GM18502 (cell line): ENCODE measurements around the gene ARHGAP36.

Experiments used
- ATAC-seq: cut with Tn5 transposase; IDR thresholded peaks from one replicate; pipeline ENCODE4 v1.9.1; 2021; ENCODE audit warnings: mild to moderate bottlenecking; ENCODE audit not compliant: unreplicated experiment, poor library complexity

ARHGAP36 gene, protein sequence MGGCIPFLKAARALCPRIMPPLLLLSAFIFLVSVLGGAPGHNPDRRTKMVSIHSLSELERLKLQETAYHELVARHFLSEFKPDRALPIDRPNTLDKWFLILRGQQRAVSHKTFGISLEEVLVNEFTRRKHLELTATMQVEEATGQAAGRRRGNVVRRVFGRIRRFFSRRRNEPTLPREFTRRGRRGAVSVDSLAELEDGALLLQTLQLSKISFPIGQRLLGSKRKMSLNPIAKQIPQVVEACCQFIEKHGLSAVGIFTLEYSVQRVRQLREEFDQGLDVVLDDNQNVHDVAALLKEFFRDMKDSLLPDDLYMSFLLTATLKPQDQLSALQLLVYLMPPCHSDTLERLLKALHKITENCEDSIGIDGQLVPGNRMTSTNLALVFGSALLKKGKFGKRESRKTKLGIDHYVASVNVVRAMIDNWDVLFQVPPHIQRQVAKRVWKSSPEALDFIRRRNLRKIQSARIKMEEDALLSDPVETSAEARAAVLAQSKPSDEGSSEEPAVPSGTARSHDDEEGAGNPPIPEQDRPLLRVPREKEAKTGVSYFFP

DNA sequence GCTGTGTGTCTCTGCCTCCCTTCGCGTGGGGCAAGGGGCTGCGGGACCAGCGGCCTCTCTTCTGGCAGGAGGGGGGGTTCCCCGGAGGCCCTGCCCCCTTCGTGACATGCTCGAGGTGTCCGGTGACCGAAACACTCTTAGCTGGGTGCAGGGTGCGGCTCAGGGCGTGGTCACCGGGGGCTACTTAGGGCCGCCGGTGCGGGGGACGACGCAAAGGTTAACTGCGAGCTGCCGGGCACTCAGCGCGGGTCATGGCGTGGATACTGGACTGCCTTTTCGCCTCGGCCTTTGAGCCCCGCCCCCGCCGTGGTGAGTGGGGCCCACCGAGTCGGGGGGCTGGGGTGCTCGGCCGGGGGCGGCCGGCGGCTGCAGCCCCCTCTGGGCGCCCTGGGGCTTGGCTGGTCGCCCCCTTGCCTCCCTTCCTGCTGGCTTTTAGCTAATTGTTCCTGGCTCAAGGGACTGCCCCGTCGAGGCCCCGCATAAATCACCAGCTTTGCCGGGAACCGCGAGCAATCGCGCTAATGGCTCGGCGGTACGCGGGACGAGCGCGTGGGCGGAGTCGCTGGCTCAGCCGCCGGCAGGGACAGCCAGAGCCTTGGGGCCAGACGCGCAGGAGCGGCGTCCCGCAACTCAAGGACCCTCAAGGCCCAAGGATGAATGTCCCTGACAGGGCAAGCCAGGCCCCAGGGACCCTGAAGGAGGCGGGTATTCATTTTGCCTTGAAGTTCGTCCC, at the start of gene ARHGAP36:
Gene ARHGAP36 (plus strand): TSS at position 211 of the 733 bp plus-strand sequence. CDS start 23,320 bp downstream, outside the sequence.
- ATAC-seq, result no peak

DNA sequence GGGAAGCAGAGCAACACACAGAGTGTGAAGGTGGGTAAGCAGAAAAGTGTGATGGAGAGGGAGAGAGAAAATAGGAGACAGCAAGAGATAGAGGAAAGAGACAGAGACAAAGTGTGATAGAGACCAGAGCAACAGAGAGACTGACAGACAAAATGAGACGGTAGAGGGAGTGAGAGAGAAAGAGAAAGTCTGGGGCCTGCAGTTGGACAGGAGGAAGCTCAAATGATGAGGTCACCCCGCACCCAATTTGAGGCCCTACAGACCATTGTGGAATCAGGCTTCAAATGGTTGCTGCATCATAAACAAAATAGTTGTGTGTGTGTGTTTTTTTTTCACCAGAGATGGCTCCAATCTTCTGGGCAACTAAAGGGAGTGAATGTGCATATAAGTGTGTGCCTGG, 48.0 kb upstream of the ARHGAP36 start:
- no peak for ATAC-seq

DNA sequence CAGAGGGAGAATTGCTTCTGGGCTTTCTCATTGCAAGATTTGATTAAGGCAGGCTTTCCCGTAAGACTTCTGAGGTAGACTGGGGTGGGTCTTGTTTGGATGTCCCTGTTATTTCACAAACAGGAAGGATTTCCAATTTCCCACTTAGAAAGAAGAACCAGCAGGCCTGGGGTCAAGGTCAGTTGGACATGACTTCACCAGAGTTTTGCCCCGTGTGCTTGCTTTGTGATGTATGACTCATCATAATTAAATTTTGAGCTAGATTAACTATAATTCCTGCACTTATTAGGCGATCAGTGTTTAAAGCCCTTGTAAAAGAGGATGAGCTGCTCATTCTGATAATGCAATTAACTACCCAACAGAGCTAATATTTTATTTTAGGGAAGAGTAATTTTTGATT, 32.8 kb upstream of the ARHGAP36 start:
- no peak for ATAC-seq

DNA sequence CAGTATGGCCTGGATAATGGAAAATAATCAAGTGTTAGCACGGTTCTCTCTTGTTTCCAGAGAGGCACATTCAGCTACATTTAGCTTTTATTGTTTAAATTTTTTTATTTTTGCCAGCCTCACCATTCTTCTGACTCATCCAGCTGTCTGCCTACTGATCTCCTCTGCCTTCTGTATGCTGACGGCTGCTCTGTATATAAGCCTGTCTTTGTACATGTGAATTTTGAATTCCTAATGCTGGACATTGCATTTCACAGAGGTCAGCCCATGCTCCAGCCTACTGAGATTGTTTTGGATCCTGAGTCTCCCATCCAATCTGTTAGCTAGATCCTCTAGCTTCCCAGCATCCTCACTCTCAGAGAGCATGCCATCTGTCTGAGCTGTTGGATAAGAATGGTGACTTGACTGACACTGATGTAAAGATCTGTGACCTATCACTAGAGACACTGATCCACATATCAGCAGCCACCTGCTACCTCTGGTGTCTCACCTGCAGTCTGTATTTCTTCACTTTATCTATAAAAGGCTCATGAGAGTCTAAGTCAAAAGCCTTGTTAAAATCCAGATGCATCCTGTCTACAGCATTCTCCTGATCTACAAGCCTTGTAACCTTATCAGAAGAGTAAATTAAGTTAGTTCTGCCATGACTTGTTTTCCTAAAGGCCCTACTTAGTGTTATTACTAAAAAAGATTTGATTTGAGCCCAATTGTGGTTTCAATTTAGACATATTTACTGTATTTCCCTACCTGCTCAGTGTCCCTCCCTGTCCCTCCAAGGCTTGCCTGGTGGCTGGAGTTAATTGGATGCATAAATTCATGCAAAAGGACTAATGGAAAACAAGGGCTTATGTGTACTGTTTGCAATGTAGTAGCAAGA, 25.6 kb upstream of the ARHGAP36 start:
- no peak for ATAC-seq

DNA sequence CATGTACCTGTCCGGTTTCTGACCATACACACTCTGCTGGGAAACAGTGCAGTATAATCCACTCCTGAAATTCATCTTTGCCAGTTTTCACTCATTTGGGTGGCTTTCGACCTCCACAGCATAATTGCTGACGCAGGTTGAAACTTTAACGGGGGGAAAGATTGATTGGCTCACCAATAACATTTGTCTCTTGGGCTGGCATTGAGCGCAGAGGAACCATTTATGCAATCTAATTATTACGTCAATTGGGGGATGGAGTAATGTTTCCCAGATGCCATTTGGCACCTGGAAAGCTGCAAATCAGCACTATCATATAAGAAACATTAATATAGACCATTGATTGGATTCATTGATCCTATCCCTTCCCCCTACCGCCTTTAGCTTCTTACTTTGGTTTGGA, 24.1 kb upstream of the ARHGAP36 start:
- no peak for ATAC-seq

DNA sequence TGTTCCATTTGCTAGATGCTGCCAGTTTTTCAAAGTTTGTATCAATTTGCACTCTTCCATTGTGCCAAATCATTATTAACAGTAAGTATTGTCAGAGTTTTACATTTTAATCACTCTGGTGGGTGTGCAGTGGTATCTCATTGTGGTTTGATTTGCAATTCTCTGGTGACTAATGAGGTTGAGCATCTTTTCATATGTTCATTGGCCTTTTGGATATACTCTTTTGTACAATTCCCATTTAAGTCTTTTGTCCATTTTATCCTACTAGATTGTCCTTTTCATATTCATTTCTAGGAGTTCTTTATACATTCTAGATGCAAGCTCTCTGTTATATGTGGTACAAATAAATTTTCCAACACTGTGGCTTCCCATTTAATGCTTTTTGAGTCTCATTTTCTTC, 17.4 kb upstream of the ARHGAP36 start:
- ATAC-seq, result no peak

DNA sequence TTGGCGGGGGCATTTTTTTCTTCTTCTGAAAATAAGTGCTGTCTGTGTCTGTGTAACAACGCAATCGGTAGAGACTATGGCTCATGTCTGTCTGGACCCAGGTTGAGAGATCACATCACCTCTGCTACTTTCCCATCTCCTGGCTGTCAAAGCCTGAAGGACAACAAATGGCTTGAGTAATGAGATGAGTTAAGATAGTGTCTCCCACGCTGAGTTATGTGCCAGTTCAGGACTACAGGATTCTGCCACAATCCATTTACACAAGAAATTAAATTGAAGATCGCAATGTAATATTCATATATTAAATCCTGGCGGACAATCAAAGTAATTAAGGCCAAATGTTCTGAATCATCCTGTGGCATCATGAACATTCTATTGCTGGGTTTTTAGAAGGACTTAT, 16.5 kb upstream of the ARHGAP36 start:
- ATAC-seq, result no peak

DNA sequence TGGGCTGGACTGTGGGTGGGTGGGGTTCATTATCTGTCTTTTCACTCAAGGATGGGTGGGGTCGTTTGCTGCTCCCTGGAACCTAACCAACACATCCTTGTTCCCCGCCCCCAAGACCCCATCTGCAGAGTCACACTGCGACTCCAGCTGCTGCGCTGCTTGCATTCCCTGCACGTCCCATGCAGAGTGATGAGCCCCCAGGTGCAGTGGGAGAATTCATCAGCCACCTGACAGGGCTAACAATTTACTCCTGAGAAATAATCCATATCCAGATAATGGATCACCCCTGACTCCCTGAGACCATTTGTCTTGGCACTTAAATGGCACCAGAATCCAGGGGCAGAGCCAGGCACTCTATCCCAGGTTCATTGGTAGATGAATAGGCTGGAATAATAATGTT, 12.4 kb upstream of the ARHGAP36 start:
- no peak for ATAC-seq

DNA sequence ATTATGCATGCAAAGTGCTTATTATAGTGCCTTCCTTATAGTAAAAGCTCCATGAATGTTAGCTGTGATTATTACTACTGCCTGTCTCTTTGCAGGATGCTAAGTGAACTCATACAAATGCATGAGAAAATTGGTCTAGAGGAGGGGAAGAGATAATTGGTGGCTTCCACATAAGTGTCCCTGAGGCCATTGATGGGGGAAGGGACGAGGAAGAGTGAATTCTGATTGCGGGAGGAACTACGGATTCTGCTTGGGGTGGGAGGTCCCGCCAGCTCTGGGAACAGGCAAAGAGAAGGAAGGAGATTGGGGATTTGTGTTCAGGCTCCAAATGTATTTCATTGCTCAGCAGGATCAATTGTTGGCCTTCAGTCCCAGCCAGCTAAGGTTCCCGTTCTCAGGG, 11.6 kb upstream of the ARHGAP36 start:
- no peak for ATAC-seq

DNA sequence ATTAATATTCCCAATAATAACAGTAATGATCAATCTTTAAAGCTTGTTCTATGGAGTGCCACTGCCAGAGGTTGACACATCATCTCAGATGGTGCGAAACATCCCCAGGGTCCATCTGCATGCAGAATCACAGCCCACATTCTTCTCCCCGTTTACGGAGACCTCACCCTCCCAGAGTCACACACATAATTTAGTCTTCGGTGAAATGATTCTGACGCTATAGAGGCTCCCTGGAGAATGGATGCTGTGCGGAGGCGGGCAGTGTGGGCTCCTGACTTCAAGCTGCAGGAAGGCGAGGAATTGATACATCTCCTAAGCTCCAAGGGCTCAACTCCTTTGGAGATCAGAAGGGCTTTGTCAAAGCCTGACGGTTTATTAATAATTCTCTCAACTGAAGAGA, 11.0 kb upstream of the ARHGAP36 start:
- no peak for ATAC-seq

DNA sequence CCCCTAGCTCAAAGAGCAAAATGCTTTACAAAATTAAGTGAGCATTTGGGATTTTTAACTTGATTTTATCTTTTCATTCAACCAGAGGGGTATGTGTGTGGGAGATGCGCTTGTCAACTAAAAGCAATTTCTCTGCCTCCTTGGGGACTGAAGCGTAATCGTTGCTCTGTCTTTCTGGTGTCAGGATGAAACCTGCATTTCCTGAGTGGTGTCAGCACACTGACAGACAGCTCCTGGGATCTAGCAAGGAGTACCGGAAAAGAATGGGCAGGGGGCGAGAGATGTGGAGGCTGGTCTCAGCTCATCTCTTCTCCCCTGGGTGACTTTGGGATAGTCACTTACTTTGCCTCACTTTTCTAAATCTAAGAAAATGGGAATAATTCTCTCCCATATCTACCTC, 5.1 kb upstream of the ARHGAP36 start:
- no peak for ATAC-seq

DNA sequence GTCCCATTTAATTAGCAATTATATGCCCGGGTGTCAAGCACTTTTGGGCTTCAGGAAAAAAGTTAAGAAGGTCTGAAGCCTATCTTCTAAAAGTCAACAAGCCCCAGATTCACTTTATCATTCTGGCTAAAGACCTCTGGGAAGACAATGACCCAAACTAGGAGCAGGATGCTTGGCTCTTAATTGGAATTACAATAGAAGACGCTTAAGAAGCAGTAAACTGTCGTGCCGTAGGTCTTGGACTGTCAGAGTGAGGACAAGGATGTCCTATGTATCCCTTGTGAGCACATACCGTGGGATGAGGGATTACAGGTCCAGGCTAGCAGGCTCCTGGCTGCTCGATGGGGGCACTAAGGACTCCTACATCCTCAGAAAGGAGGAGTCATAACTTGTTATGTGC, 3.2 kb upstream of the ARHGAP36 start:
- no peak for ATAC-seq

DNA sequence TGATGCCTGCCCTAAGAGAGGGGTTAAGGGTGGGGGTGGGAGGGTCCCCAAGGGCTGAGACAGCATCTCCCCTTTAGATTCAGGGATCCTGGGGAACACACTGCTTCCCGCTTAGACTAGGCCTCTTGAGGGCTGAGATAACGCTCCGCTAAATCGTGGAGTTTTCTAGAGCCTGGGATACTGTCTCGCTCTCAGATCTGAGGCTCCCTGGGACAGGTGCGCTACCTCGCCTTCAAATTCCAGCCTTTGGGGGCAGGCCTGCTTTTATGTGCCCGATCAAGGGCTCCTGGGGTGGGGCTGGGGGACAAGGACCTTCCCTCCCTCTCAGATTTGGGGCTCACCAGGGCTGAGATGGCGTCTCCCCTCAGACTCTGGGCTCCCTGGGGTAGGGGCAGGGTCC, 440 bp upstream of the ARHGAP36 start:
- ATAC-seq, result no peak

DNA sequence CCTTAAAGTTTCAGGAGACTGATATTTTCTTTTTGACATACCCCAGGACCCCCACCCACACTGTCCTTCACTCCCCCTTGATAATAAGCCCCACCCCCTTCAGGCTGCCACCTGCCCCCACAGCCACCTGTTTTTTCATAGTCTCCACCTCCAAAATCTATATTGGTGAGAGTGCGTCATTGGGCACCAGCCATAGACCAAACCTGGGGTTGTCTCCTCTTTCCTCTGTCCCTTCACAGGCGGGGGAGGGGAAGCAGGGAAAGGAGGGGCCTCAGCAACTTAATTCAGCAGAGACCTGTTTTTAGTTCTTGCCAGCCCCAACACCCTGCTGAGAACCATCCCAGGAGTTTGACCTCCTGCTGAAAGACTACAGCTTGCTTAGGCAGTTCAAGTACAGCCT, 1.1 kb downstream of the ARHGAP36 start:
- no peak for ATAC-seq

DNA sequence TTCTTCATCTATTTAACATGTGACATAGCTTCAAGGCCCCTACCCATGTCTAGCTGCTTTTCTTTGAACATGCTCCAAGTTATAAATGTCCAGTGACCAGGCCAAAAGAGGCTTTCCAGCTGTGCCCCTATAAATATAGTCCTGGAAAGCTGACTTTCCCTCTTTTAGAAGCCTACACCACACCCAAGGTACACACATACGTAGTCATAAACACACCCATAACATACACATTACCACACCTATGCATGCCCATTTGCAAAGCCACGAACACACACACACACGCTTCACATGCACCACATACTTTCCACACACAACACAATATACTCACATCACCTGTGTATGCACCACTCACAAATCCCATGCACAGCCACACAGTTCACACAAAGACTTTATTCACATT, 2.0 kb downstream of the ARHGAP36 start:
- no peak for ATAC-seq

DNA sequence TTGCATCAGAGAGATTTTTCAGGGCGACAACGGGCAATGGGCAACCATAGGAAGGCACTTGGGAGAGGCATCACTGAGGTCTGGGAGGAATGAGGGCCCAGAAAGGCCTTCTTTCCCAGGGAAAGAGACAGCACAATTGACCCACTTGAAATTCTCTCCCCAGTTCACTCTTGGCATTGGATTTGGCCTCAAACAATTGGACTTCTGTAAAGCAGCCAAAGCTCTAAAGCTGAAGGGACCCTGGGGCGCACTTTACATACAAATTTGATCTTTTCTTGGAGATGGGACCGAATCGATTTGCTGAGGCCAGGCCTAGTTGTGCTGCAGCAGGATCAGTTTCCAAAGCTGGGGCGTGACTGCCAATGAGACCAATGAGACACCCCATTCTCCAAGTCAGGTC, 3.2 kb downstream of the ARHGAP36 start:
- no peak for ATAC-seq

DNA sequence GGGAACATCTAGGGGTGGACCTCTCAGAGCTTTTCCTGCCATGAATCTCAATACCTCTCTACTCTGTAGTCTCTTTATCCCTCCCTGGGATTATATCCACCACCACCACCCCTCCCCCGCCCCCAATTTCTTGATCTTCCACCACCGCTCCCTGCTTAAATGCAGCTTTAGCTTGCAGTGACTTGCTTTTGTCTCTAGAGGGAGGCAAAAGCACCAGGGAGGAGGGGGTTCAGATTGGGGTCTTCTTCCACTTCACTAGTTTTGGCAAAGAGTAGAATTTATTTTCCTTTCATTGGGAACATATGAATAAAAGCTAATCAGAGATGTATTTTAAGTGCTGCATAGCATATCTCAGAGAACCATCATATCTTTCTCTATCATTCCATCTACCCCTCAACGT, 5.5 kb downstream of the ARHGAP36 start:
- ATAC-seq, result no peak

DNA sequence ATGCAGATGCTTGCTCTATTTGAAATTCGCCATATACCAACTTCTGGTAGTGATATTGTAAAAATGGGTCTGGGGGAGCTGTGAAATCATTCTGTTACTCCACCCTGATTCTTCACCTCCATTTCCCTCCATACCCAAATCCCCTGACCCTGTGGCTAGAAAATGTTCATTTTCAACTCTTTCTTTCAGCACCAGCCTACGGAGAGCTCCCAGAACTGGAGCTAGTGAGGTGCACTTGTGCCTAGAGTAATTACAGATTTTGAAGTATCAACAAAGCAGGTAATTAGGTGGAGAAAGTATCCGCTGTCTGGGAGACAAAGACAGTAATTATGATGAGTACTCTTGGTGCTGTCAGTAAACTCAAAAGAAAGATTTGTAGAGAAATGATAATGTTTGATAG, 8.1 kb downstream of the ARHGAP36 start:
- no peak for ATAC-seq

DNA sequence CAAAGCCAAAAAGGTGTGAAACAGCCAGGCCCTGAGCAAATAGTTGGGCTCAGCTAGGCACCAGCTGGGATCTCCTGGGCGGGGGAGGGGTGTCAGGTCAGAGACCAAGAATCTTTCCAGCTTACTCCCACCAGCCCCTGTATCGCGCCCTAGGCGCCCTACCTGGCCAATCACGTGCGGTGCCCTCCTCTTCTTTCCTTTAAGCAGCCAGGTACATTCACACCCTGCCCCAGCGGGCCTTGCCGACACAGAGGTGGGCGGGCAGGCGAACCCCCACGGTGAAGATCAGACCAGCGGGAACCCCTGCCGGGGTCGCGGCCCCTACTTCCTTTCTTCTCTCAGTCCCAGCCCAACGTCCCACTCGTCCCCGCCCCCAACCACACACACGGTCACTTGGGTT, 9.1 kb downstream of the ARHGAP36 start:
- no peak for ATAC-seq

DNA sequence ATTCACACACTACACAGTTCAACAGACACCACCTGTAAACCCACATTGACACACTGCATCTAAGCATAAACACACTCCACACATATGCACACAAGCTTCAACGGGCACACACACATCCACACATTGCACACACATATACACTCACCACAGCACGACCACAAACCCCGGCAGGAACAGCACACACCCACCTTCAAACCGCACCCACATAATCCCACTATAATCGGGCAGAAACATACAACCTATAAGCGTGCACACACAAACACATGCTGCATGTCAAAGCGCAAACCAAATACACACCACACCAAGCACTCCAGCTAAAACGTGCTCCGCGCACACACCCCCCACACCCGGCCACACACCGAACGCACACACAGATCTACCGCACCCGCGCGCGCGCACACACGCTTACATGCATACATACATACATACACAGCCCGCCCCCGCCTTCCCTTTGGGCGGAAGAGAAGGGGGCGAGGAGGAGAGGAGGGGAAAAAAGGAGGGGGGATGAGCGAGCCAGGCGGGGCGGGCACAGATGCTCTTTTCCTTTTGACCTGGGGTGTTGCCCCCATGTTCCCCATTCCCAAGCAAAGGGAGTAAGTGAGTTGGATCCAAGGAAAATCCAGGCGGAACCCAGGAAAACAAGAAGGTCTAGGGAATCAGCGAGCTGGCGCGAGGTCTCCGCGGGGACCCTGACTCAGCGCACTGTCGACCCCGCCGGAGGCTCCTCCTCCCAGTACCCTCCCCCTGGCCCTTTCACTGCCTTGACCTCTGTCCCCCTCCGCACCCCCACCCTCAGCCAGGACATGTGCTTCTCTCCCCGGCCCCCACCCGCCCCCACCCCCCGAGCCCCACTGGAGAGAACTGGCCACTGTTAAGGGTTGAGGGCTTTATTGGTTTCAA, 9.9 kb downstream of the ARHGAP36 start:
- no peak for ATAC-seq
